BLaER1 (cell line): ENCODE measurements around the gene BRAT1.

Experiments
- H3K27ac ChIP-seq: shearing (Covaris generic); formaldehyde crosslinking; 2 replicates; pipeline ENCODE4 v1.8.1; 2022
- H3K27me3 ChIP-seq: shearing (Covaris generic); formaldehyde crosslinking; 2 replicates; pipeline ENCODE4 v1.8.1; 2022
- H3K36me3 ChIP-seq: shearing (Covaris generic); formaldehyde crosslinking; 2 replicates; pipeline ENCODE4 v1.8.1; 2022
- H3K4me1 ChIP-seq: shearing (Covaris generic); formaldehyde crosslinking; 2 replicates; pipeline ENCODE4 v1.8.1; 2022
- H3K4me2 ChIP-seq: shearing (Covaris generic); formaldehyde crosslinking; 2 replicates; pipeline ENCODE4 v1.8.1; 2022
- H3K4me3 ChIP-seq: shearing (Covaris generic); formaldehyde crosslinking; 2 replicates; pipeline ENCODE4 v1.8.1; 2022
- H3K9ac ChIP-seq: shearing (Covaris generic); formaldehyde crosslinking; 2 replicates; pipeline ENCODE4 v1.8.1; 2022
- H3K9me3 ChIP-seq: shearing (Covaris generic); formaldehyde crosslinking; 2 replicates; pipeline ENCODE4 v1.8.1; 2022
- H4K20me1 ChIP-seq: shearing (Covaris generic); formaldehyde crosslinking; 2 replicates; pipeline ENCODE4 v1.8.1; 2022
- Cebpa-rat ChIP-seq: shearing (Covaris generic); IDR thresholded peaks from 2 replicates; pipeline ENCODE4 v1.8.1; 2022

The BRAT1 gene

DNA sequence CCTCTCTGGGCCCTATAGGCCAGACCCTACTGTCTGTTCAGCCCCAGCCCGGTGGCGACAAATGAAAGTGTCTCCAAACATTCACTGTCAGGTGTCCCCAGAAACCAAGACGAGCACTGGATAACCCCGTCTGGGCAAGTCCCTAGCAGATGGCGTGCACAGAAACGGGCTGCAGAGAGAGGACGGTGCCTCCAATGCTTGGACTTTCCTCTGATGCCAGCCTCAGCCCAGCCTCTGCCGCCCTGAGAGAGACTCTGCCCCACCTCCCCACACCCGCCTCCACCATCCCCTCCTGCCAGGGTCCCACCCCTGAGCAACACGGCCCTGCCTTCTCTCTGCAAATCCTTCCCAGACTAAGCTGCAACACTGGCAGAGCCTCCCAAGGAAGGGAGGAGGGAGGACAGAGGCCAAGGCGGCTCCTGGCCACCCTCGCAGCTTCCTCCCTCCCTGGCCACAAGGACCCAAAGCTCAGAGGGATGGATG is 43.1 kb downstream of the BRAT1 start:
- H3K4me1 ChIP-seq, result peaks cover 93% of the 10 kb centered on the region
- no peaks in the 10 kb centered on the region for H3K27me3 ChIP-seq

GRCh38 chr7:2511769-2512168 is 43.6 kb downstream of the BRAT1 start:
- Histone ChIP-seq H4K20me1 (no peaks in the 10 kb centered on the region), H3K4me2 (peak overlapping the region; percentile 91), H3K9me3 (no peaks in the 10 kb centered on the region), H3K4me1 (peaks cover 93% of the 10 kb centered on the region), H3K4me3 (peak overlapping the region; percentile 51), H3K27me3 (no peaks in the 10 kb centered on the region), H3K9ac (peak overlapping the region; percentile 80), H3K36me3 (no peaks in the 10 kb centered on the region), H3K27ac (peak overlapping the region; percentile 97)
- TF ChIP-seq Cebpa-rat, result no peak

More for the DNA sequence above, 43.1 kb downstream of the BRAT1 start:
- H4K20me1 ChIP-seq, result no peaks in the 10 kb centered on the region
- H3K9ac ChIP-seq, result peak overlapping the region; percentile 80
- no peaks in the 10 kb centered on the region for H3K36me3 ChIP-seq
- H3K4me2 ChIP-seq, result peak overlapping the region; percentile 91
- no peaks in the 10 kb centered on the region for H3K9me3 ChIP-seq
- no peak for TF ChIP-seq Cebpa-rat
- H3K27ac ChIP-seq, result peak overlapping the region; percentile 97
- H3K4me3 ChIP-seq, result peak overlapping the region; percentile 51

DNA sequence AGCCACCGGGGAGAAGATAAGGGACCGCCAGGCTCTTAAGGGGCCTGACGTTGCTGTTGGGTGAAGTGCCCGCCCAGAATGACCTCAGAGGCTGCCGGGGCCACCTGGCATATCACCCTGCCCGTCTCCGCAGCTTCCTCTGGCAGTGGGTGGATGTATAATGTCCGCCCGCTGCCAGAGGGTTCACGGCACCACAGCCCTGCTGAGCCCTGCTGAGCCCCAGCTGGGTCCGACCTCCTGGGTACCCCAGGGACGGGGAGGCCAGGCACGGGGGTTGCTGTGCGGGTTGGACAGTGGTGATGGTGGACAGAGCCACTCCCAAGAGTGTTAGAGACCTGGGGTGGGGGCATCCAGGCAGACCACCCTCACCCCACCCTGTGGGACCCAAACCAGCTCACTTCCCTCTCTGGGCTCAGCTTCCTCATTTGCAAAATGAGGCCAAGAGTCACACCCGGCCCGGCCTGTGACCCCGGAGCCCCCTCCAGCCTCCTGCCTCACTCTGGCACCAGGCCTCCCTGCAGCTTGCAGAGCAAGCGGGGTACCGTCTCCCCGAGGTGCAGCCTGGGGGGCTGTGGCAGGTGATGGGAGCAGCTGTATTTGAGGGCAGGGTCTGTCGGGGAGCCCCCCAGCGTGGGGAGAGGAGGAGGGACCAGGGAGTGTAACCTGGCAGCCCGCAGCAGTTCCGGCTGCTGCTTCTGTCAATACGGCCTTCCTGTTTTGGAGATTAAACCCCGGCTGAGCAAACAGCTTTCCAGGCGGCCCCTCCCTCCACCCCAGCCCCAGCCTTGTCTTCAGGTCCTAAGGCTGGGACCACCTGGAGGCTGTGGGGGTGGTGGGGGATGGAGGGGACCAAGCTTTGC is 44.2 kb downstream of the BRAT1 start:
- TF ChIP-seq Cebpa-rat, result no peak
- Histone ChIP-seq H3K9me3 (no peaks in the 10 kb centered on the region), H3K27ac (peak overlapping the region; percentile 97), H3K27me3 (no peaks in the 10 kb centered on the region), H4K20me1 (no peaks in the 10 kb centered on the region), H3K4me1 (peaks cover 93% of the 10 kb centered on the region), H3K4me2 (peak overlapping the region; percentile 91), H3K36me3 (no peaks in the 10 kb centered on the region), H3K9ac (peak overlapping the region; percentile 80), H3K4me3 (peak overlapping the region; percentile 51)

- no peak for TF ChIP-seq Cebpa-rat
- Histone ChIP-seq H3K4me2 (peak overlapping the region; percentile 91), H4K20me1 (no peaks in the 10 kb centered on the region), H3K9me3 (no peaks in the 10 kb centered on the region), H3K4me3 (peak overlapping the region; percentile 54), H3K36me3 (no peaks in the 10 kb centered on the region), H3K27ac (peak overlapping the region; percentile 97), H3K27me3 (no peaks in the 10 kb centered on the region), H3K4me1 (peaks cover 93% of the 10 kb centered on the region), H3K9ac (peak overlapping the region; percentile 80)
Measured at GRCh38 chr7:2510130-2510776, 45.1 kb downstream of the BRAT1 start.

- H3K36me3 ChIP-seq, result no peaks in the 10 kb centered on the region
- no peaks in the 10 kb centered on the region for H3K9me3 ChIP-seq
- peak overlapping the region; percentile 97 for H3K27ac ChIP-seq
- peak overlapping the region; percentile 80 for H3K9ac ChIP-seq
- H3K4me3 ChIP-seq, result peak overlapping the region; percentile 54
- no peaks in the 10 kb centered on the region for H4K20me1 ChIP-seq
- peak overlapping the region; percentile 91 for H3K4me2 ChIP-seq
- H3K4me1 ChIP-seq, result peaks cover 98% of the 10 kb centered on the region
- no peaks in the 10 kb centered on the region for H3K27me3 ChIP-seq
- TF ChIP-seq Cebpa-rat, result no peak
Measured at GRCh38 chr7:2509298-2509906, 45.9 kb downstream of the BRAT1 start.

DNA sequence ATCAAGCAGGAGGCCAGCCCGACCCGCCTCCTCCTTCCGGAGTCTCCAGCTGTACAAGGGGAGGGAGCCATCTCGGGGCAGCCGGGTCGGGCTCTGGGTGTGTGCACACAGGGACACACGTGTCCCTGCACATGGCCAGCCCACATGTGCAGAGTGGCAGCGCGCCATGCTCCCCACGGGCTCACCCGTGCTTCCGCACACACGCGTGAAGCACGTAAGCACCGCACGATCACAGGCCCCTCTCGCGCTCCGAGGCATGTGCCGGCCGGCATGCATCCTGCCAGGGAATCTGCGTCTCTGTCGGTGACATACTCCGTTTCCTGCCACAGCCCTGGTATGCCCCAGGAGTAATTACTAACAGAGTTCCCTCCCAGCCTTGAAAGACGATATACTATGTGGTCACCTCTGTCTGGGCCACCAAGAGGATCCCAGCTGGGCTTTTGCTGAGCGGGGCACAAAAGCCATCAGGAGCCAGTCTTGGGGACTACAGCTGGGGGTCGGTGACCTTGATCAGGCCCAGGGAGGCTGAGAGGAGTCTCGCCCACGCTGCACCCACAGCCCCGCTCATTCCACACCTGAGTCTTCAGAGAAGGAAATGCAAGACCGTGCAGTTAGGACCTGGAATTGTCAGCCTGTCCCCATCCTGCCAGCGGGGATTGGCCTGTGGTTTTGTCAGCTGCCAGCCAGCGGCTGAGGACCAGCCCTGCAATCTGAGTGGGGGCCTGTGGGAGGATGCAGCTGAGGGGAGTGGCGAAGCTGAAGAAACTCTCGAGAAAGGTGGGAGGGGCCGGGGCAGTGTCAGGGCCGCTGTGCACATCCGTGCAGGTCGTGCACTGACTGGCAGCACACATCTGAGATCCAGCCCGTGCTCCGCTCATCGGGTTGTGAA is 46.8 kb downstream of the BRAT1 start:
- Histone ChIP-seq H3K4me2 (peak overlapping the region; percentile 91), H3K27ac (peak overlapping the region; percentile 97), H3K27me3 (no peaks in the 10 kb centered on the region)

GRCh38 chr7:2507917-2508306 is 47.4 kb downstream of the BRAT1 start:
- H3K9me3 ChIP-seq, result no peaks in the 10 kb centered on the region
- H3K4me1 ChIP-seq, result peaks cover 99% of the 10 kb centered on the region
- H3K27me3 ChIP-seq, result no peaks in the 10 kb centered on the region
- TF ChIP-seq Cebpa-rat, result no peak
- no peaks in the 10 kb centered on the region for H3K36me3 ChIP-seq
- peak overlapping the region; percentile 91 for H3K4me2 ChIP-seq
- H3K9ac ChIP-seq, result peak overlapping the region; percentile 76
- peak overlapping the region; percentile 97 for H3K27ac ChIP-seq
- H4K20me1 ChIP-seq, result no peaks in the 10 kb centered on the region
- peak overlapping the region; percentile 51 for H3K4me3 ChIP-seq

More for the DNA sequence above, 46.8 kb downstream of the BRAT1 start:
- no peaks in the 10 kb centered on the region for H3K9me3 ChIP-seq
- TF ChIP-seq Cebpa-rat, result no peak
- H4K20me1 ChIP-seq, result no peaks in the 10 kb centered on the region
- no peaks in the 10 kb centered on the region for H3K36me3 ChIP-seq
- peak overlapping the region; percentile 80 for H3K9ac ChIP-seq
- H3K4me3 ChIP-seq, result peak overlapping the region; percentile 54
- peaks cover 99% of the 10 kb centered on the region for H3K4me1 ChIP-seq

DNA sequence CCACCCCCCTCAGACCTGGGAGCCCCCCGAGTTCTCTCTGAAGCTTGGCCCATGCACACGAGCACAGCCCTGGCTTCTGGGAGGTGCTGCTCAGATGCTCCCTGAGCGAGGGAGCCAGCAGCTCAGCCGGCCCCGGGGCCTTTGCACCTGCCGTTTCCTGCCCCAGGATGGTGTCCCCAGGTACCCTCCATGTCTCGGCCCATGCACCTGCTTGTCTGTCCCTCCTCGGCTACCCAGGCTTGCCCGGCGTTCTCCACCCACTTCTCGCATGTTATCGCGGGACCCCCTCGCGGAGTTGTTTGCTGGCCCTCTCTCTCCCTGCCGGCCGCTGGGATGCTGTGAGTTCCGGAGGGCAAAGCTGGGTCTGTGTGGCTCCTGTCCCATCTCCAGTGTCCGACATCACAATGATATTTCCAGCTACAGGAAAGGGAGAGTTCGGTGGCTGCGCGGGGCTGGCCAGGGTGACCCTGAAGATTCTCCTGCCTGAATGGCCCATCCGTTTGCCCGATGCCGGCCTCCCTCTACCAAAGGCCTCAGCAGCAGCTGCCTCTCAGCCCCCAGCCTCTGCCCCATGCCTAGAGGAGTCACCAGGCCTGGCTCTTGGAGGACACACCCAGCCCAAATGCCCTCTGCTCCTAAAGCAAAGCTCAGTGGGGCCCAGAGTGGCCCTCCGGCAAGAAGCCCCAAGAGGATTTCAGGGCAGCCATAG is 48.0 kb downstream of the BRAT1 start:
- H3K27me3 ChIP-seq, result no peaks in the 10 kb centered on the region
- H3K9ac ChIP-seq, result peak overlapping the region; percentile 76; the same call in 1 of the 2 replicates
- H3K4me1 ChIP-seq, result peaks cover 99% of the 10 kb centered on the region

More for the DNA sequence above, 48.0 kb downstream of the BRAT1 start:
- Histone ChIP-seq H3K4me3 (peak overlapping the region; percentile 51; the same call in 1 of the 2 replicates), H3K9me3 (no peaks in the 10 kb centered on the region), H4K20me1 (no peaks in the 10 kb centered on the region), H3K4me2 (peak overlapping the region; percentile 91), H3K27ac (peak overlapping the region; percentile 97), H3K36me3 (no peaks in the 10 kb centered on the region)
- no peak for TF ChIP-seq Cebpa-rat
